Left lobe of liver (tissue), 2 donors: ENCODE results near the gene ITGA6. TPM values are rescaled to one million over a fixed set of nuclear protein-coding genes. Genes with fewer than 3 reads are reported as not detected.
A peak's percentile ranks its signal among the peaks of the same experiment; 100 is the strongest.
"Not testable (repeated sequence)": the region's sequence is repeated elsewhere in the genome, so short reads cannot be mapped to it uniquely, and the experiment has no call there.

ENCODE experiments used
- ATAC-seq: fragments of 200-7000 bp; cut with Tn5 transposase; one replicate; pipeline ENCODE4 v1.9.1; 2020; ENCODE audit warnings: mild to moderate bottlenecking, moderate library complexity
- DNase-seq: peaks from one replicate; pipeline ENCODE4 v3.0.0-alpha.2; 2020; ENCODE audit warnings: low spot score
- total RNA-seq: library from RNA; stranded (reverse); gene quantifications from one replicate; pipeline ENCODE4 v1.2.1, GENCODE V29; 2021
- donor health status: DM: no; HTN: no; CAD: no; lungs with moderate emphysema.
- donor health status: DM: no; HTN: yes; CAD: no.

ITGA6 gene
- total RNA-seq, 1 donor from 2014 or later = 13.5 TPM

GRCh38 chr2:172512810-172513523 lies 85.6 kb downstream of the ITGA6 start:
- DNase-seq = no peak
- no peak for ATAC-seq

- ATAC-seq = no peak
- DNase-seq = no peak
Measured at GRCh38 chr2:172513524-172513900, 86.1 kb downstream of the ITGA6 start.

- ATAC-seq = peak; percentile 57
- DNase-seq = no peak
Measured at GRCh38 chr2:172513935-172514586, 86.7 kb downstream of the ITGA6 start.

- ATAC-seq = no peak
Measured at GRCh38 chr2:172516299-172516698, 88.9 kb downstream of the ITGA6 start.

GRCh38 chr2:172518995-172519394 lies 91.6 kb downstream of the ITGA6 start:
- no peak for ATAC-seq
- no peak for DNase-seq

More at GRCh38 chr2:172516299-172516698, 88.9 kb downstream of the ITGA6 start:
- DNase-seq = no peak

GRCh38 chr2:172525601-172526000 lies 98.2 kb downstream of the ITGA6 start:
- DNase-seq (no peak), ATAC-seq (no peak)

GRCh38 chr2:172531309-172531708 lies 103.9 kb downstream of the ITGA6 start:
- DNase-seq = no peak
- ATAC-seq = no peak

- not testable (repeated sequence) for DNase-seq
Measured at GRCh38 chr2:172532461-172532860, 105.1 kb downstream of the ITGA6 start.

GRCh38 chr2:172533687-172534086 lies 106.3 kb downstream of the ITGA6 start:
- no peak for ATAC-seq

More at GRCh38 chr2:172532461-172532860, 105.1 kb downstream of the ITGA6 start:
- ATAC-seq = not testable (repeated sequence)

GRCh38 chr2:172535119-172535518 lies 107.7 kb downstream of the ITGA6 start:
- DNase-seq = no peak
- ATAC-seq = no peak

More at GRCh38 chr2:172533687-172534086, 106.3 kb downstream of the ITGA6 start:
- no peak for DNase-seq

GRCh38 chr2:172537851-172538250 lies 110.5 kb downstream of the ITGA6 start:
- not testable (repeated sequence) for DNase-seq

GRCh38 chr2:172539767-172540166 lies 112.4 kb downstream of the ITGA6 start:
- DNase-seq = no peak
- ATAC-seq = no peak

More at GRCh38 chr2:172537851-172538250, 110.5 kb downstream of the ITGA6 start:
- ATAC-seq = not testable (repeated sequence)

GRCh38 chr2:172540421-172540820 lies 113.0 kb downstream of the ITGA6 start:
- ATAC-seq (no peak), DNase-seq (no peak)

GRCh38 chr2:172545408-172546075 lies 118.2 kb downstream of the ITGA6 start:
- DNase-seq (no peak), ATAC-seq (no peak)

GRCh38 chr2:172549131-172549530 lies 121.7 kb downstream of the ITGA6 start:
- no peak for DNase-seq
- ATAC-seq = no peak

GRCh38 chr2:172549802-172550201 lies 122.4 kb downstream of the ITGA6 start:
- not testable (repeated sequence) for ATAC-seq, DNase-seq

GRCh38 chr2:172550419-172550818 lies 123.0 kb downstream of the ITGA6 start:
- DNase-seq = no peak
- ATAC-seq = no peak

- ATAC-seq (no peak), DNase-seq (no peak)
Measured at GRCh38 chr2:172551271-172551670, 123.9 kb downstream of the ITGA6 start.

- no peak for DNase-seq
Measured at GRCh38 chr2:172552547-172553291, 125.3 kb downstream of the ITGA6 start.

GRCh38 chr2:172554352-172555271 lies 127.2 kb downstream of the ITGA6 start:
- ATAC-seq = no peak
- DNase-seq = no peak

More at GRCh38 chr2:172552547-172553291, 125.3 kb downstream of the ITGA6 start:
- ATAC-seq = no peak
